ENCODE data around the gene ERCC6L2. TPM values are rescaled to one million over a fixed set of nuclear protein-coding genes. Genes with fewer than 3 reads are reported as not detected.

Gene ERCC6L2
- polyA plus RNA-seq, 1 donor from 2014 or later: 72.6 TPM

- Histone ChIP-seq H3K36me3 (ENCODE audit: insufficient read depth, low read length) (peaks cover 6% of the 10 kb centered on the region), H3K27me3 (ENCODE audit: insufficient read depth, low read depth, low read length) (no peaks in the 10 kb centered on the region), H3K27ac (ENCODE audit: low read length) (no peak overlapping the region), H3K9me3 (ENCODE audit: low read length) (no peaks in the 10 kb centered on the region), H3K9me2 (ENCODE audit: insufficient read depth, low read length) (no peaks in the 10 kb centered on the region), H3F3A (ENCODE audit: insufficient read depth, low read length, poor library complexity, severe bottlenecking) (no peaks in the 10 kb centered on the region), H4K20me1 (ENCODE audit: insufficient read depth) (no peaks in the 10 kb centered on the region), H3K4me3 (ENCODE audit: low read length) (no peak overlapping the region), H2AFZ (ENCODE audit: low read depth, low read length) (no peak overlapping the region), H3K9ac (ENCODE audit: low read length) (no peak overlapping the region), H3K4me2 (ENCODE audit: low read length) (no peak overlapping the region), H3K79me2 (replicated peaks; ENCODE audit: insufficient read depth, low read length) (no peaks in the 10 kb centered on the region)
- TF ChIP-seq REST (IDR thresholded peaks at IDR 0.05; ENCODE audit: borderline replicate concordance): no peak
Observed at GRCh38 chr9:96006961-96007360, 131.5 kb downstream of the ERCC6L2 start.

- no peak for TF ChIP-seq TAF1 (IDR thresholded peaks at IDR 0.05; ENCODE audit: low read depth)
- TF ChIP-seq EP300 (conservative IDR thresholded peaks at IDR 0.05; ENCODE audit: poor library complexity, severe bottlenecking): no peak
- TF ChIP-seq POLR2AphosphoS5 (IDR thresholded peaks at IDR 0.05): no peak
- TF ChIP-seq CTCF (IDR thresholded peaks at IDR 0.05; ENCODE audit: poor library complexity, severe bottlenecking): no peak
- no peak for TF ChIP-seq RAD21 (conservative IDR thresholded peaks at IDR 0.05)
- no peak for TF ChIP-seq REST (IDR thresholded peaks at IDR 0.05; ENCODE audit: borderline replicate concordance)
- no peak for TF ChIP-seq SMC3 (conservative IDR thresholded peaks at IDR 0.05; ENCODE audit: poor library complexity)
- TF ChIP-seq MXI1 (conservative IDR thresholded peaks at IDR 0.05; ENCODE audit: poor library complexity, severe bottlenecking): no peak
- no peak for TF ChIP-seq EZH2 (IDR thresholded peaks at IDR 0.05; ENCODE audit: borderline replicate concordance, insufficient read depth, low read length, poor library complexity, severe bottlenecking)
- no peaks in the 10 kb centered on the region for H3K9me3 ChIP-seq (ENCODE audit: low read length)
- H3K4me2 ChIP-seq (ENCODE audit: low read length): no peak overlapping the region
Observed at GRCh38 chr9:96008502-96009222, 133.2 kb downstream of the ERCC6L2 start.

More at GRCh38 chr9:96008502-96009222, 133.2 kb downstream of the ERCC6L2 start:
- Histone ChIP-seq H3K27me3 (ENCODE audit: insufficient read depth, low read depth, low read length) (no peaks in the 10 kb centered on the region), H2AFZ (ENCODE audit: low read depth, low read length) (no peak overlapping the region), H3K79me2 (replicated peaks; ENCODE audit: insufficient read depth, low read length) (no peaks in the 10 kb centered on the region), H3K4me3 (ENCODE audit: low read length) (no peak overlapping the region), H4K20me1 (ENCODE audit: insufficient read depth) (no peaks in the 10 kb centered on the region), H3K36me3 (ENCODE audit: insufficient read depth, low read length) (peaks cover 6% of the 10 kb centered on the region), H3K27ac (ENCODE audit: low read length) (no peak overlapping the region), H3F3A (ENCODE audit: insufficient read depth, low read length, poor library complexity, severe bottlenecking) (no peaks in the 10 kb centered on the region), H3K9ac (ENCODE audit: low read length) (no peak overlapping the region), H3K9me2 (ENCODE audit: insufficient read depth, low read length) (no peaks in the 10 kb centered on the region)

Data from neural cell (in vitro differentiated cells).